Measurements from ENCODE around the gene MYOM1.

The MYOM1 gene

DNA sequence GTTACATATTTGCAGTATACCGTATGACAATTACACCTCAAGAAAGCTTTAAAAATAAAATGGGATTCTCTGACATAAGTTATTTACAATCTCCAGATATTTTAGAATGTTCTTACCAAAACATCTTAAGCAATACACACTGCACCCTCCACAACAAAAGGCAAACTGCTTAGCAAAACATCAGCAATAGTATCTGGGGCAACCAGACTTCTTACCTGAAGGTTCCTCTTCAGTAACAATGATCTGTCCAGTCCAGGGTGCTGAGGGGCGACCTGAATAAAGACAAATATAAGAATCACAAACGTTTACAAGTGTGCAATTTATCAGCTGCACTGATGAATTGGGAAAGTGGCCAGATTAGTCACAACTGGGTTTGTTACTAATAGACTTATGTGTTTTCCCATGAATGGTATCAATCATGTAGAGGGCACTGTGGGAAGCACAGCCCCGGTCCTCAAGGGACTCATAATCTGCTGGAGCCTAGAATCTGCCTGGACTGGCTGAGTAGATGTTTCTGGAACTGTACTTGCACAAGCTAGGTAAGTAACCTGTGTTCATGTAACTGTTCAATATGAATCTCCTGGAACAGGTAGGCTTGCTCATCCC is 70.7 kb downstream of the MYOM1 start:
- no peak for DNase-seq

- DNase-seq = no peak
Measured at GRCh38 chr18:3147935-3148554, 71.7 kb downstream of the MYOM1 start.

DNA sequence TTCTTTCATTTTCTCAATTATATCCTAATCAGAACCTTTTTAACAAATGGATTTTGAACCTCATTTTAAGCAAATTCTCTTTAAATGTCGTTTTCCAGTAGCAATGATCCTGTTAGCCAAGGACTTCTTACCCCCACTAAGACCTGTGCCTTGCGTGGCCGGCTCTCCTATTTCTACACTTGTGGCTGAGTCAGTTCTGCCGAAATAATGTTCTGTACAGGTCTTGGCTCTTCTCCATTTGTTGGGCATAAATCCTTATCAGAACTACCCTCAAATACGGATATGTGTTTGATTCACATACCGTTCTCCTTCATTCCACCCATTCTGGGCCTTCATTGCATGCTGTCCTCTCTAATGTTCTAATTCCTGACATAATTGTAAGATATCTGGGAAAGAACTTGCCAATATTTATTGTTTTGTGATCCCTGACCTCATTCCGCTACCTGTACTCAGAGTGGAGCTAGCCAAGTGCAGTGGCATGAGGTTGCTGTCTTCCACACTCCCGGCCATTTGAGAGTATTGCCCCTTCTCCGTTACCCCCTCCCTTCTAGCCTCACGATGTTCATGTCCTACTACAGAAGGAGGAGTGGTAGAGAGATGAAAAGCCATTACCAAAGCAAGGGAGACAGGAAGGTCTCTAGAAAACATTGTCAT is 78.7 kb downstream of the MYOM1 start:
- DNase-seq = no peak

- no peak for DNase-seq
Measured at GRCh38 chr18:3140342-3140741, 79.4 kb downstream of the MYOM1 start.

DNA sequence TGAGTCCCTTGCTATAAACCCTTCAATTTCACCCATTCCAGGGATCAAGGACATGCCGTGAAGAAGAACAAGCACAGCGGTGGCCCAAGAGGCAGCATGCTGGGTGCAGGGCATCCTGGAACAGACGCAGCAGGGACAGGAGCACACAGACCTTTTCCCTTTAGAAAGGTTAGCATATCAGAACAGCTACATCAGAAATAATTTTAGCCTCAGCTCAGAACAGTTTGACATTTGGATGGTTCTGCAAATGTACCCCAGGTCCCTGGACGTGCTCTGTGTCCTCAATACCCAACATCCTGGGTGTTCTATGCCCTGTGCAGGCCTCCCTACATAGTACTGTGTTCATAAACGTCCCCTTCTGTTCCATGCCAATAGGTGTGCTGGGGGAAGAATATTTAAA is 80.4 kb downstream of the MYOM1 start:
- no peak for DNase-seq

DNA sequence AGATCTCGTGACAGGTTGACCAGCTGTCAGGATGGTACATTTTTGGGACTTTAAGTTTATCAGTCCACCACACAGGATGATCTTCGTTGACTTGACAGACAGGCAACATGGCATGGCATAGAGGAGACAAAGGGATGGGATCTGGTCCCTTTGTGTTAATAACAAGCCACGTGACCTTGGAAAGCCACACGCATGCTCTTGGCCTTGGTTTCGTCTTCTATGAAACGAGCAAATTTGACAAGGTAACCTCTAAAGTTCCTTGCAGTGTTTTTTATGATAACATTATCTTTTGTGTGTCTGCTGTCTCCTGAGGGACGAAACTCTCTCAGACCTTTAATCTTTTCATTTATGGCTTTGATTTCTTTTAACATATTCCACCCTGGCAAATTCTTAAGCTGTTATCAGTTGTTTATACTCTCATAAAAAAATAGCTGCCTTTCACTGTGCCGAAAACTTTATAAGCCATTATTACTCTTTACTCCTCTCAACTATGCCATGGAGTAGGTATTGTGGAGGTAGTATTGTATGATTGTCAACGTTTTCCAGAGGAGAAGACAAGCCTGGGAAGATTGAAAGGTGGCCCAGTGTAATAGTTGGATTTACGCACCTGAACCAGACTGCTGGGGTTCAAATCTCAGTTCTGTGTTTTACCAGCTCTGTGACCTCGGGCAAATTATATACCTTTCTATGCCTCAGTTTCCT is 81.3 kb downstream of the MYOM1 start:
- DNase-seq = no peak

DNA sequence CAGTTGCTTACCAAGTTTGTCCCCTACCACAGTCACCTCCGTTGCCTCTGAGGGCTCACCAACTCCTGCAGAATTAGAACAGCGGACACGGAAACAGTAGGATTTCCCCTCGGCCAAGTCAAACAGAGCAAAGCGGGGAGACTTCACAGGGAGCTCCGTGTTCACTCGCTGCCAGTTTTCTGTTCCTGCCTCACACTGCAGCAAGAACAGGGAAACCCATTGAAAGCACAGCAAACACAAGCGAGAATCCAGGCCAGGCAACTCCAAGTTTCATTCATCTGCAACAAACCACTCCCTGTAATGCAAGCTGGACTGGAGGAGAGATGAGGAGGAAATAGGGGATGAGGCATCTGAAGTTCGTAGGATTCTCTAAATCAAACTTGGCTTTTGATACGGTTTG is 84.2 kb downstream of the MYOM1 start:
- no peak for DNase-seq

GRCh38 chr18:3132700-3133099 is 87.1 kb downstream of the MYOM1 start:
- no peak for DNase-seq

GRCh38 chr18:3130344-3130743 is 89.4 kb downstream of the MYOM1 start:
- DNase-seq = no peak

- peak; percentile 82 for DNase-seq
Measured at GRCh38 chr18:3129053-3129864, 90.5 kb downstream of the MYOM1 start.

DNA sequence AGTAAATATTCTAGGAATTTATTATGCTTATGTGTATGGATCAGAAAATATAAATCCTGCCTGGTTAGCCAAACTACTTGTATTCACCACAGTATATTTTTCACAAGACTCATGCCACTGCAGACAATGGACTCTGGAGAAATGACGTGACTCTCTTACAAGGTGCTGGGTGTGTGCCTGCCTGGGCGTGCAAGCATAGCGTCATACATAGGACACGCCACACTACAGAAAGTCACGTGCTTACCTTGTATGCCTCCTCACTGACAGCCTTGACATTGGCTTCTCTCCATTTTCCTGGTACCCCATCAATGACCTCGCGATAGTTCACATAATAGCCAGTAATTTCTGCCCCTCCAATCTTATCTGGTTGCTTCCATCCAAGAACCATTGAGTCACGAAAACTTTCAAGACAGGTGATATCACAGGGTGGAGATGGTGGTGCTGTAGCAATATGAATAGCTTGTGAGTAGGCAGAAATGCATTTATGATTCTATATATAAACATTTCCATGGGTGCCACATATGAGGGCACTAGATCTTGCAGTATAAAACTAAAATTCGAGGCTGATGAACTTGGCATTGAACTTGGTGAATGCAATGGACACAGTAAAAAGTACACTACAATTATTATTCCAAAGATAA is 93.2 kb downstream of the MYOM1 start:
- no peak for DNase-seq

- no peak for DNase-seq
Measured at GRCh38 chr18:3124822-3125221, 94.9 kb downstream of the MYOM1 start.

DNA sequence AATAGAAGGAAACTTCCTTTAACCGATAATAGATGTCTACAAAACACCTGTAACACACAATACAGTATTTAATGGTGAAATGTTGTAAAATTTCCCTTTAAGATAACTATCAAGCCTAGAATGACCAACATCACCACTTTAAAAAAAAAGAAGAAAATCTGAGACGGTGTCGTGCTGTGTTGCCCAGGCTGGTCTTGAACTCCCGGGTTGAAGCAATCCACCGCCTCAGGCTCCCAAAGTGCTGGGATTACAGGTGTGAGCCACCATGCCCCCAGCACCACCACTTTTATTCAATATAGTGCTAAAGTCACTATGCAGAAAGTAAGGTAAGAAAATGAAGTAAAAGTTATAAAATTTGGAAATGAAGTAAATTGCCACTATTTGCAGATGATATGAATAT is 96.9 kb downstream of the MYOM1 start:
- no peak for DNase-seq

- no peak for DNase-seq
Measured at GRCh38 chr18:3121259-3121658, 98.5 kb downstream of the MYOM1 start.

DNA sequence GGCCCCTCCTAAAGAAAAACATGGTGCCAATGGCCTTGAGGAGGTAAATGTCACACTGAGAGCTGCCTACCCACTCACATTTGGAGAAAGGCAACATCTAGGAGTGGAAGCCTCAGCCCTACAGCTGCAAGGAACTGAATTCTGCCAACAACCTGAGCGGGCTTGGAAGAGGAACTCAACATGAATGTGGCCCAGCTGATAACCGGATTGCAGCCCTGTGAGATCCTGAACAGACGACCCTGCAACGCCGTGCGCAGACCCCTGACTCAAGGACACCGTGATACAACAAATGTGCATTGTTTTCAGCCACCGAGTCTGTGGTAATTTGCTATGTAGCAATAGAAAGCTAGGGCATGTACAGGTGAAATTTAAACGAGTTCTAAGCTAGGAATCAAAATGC is 99.4 kb downstream of the MYOM1 start:
- no peak for DNase-seq

DNA sequence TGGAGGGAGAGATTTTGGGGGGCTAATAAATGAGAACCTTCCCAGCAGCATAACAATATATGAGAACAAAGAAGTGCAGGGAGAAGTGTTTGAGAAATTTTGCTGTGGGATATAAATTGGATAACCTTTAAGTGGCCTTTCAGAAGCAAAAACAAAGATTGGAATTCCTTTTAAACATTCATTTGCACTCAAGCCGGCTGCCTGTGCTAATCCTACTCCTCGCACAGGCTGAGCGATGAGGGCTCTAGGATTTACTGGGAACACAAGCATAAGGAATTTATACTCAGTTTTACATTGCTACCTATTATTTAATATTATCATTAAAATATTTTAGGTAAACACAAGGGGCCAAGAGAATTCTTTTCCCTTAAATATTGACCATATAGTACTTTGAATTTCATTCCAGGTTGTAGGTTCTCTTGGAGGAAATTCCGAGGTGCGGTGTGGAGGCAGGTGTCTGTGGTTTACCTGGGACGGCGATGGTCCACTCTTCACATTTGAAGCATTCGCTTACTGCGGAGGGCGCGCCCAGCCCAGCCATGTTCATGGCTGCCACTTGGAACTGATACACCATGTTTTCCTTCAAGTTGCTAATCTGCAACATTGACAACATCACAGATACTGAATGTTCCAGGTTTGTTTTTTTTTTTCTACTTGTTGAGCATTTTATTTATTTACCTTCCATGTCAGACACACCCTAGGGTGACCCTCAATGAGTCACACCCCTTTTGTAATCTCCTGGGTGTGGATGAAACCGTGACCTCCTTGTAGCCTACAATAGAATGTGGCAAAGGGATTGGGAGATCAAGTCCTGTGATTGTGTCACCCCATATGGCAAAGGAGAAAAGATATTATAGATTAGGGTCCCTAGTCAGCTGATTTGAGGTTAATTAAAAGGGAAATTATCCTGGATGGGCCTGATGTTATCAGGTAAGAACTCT is 100.1 kb downstream of the MYOM1 start:
- no peak for DNase-seq

DNA sequence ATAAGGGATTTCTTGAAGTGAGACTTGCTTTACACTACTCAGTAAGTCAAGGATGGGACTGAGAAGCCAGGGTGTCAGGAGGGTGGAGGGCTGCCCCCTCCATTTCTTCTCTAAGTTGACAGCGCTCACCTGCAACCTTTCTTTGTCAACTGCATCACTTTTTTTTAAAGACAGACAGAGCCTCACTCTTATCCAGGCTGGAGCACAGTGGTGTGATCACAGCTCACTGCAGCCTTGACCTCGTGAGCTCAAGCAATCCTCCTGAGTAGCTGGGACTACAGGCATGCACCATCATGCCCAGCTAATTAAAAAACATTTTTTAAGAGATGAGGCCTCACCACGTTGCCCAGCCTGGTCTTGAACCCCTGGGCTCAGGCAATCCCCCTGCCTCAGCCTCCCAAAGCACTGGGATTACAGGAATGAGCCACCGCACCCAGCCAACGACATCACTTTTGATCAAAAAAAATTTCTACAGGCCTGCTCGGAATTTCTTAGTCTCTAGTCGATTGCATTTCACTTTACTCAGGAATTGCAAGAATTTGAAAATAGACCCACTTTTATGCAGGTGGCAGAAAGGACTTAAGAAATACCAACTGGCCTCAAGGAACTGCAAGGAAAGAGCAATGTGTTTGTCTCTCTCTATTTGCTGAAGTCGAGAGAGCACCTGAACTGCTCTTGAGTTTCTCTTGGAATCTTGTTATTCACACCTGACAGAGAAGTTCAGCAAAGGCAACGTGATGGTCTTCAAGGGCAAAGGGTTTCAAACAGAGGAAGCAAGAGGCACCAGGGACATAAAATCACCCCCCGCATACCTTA is 101.4 kb downstream of the MYOM1 start:
- DNase-seq = no peak

DNA sequence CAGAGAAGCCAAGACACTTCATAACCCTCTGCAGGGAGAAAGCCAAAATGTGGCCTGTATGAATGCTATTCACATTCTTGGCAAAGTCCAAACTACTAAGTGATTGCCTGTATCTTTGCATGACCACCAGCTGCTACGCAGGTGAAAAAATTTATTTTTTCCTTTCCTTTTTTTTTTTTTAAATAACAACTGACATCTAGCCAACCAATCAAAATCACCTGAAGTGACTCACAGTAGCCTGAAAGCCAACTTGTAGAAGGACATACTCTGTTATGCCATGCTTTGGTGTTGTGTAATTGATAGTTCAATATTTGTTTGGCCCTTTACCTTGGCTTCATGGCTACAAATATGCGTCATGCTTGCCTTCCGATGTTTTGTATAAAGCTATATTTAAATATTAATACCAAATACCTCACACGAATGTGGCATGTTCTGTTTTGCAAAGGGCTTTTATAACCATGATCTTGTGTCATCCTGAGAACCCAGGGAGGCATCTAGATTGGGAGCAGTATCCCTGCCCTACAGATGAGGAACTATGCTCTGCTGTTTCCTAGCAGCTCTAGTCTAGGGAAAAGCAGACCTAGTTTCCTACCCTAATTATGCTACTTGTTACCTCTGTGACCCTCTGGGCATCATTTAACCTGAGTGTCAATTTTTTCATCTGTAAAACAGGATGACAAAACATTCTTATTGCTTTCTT is 102.1 kb downstream of the MYOM1 start:
- DNase-seq = no peak

GRCh38 chr18:3115447-3116030 is 104.2 kb downstream of the MYOM1 start:
- no peak for DNase-seq
